Ecto neural progenitor cell (in vitro differentiated cells): Measurements from ENCODE around the gene TCERG1L.
A peak's percentile ranks its signal among the peaks of the same experiment; 100 is the strongest.
"Not testable (repeated sequence)": the region's sequence is repeated elsewhere in the genome, so short reads cannot be mapped to it uniquely, and the experiment has no call there.

ENCODE experiments used
- DNase-seq: peaks from one replicate; pipeline ENCODE4 v3.0.0-alpha.2; 2018; ENCODE audit warnings: low spot score

Gene TCERG1L

DNA sequence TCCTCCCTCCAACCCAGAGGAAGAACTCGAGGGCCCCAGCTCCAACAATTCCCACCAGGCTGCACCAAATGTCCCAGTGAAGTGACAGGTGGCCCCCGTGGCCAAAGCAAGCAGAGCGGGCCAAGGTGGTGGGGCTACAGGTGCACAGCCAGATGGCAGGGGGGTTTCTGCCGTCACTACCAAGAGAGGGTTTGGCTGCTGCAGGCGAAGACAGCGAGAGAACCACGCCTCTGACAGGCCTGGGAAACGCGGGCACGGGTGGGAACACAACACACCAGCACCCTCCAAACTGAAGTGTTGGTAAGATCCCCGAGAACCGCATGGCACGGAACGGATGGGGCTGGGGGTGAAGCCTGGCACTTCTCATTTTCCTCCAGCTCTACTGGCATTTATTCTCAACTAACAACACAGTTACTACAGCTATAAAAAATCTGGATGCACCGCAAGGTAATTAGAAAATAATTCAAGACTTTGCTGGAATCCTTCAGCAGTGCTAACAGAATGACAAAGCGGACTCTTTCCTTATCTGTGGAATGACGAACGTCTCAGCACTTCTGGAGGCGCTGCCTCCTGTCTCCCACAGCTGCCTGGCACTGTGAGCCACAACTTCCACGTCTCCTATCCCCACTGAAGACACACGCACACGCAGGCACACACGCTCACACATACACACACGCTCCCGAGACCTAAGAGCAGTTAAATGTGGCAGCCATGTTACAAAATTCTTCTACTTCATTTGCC lies 167.9 kb downstream of the TCERG1L start:
- DNase-seq: no peak

DNA sequence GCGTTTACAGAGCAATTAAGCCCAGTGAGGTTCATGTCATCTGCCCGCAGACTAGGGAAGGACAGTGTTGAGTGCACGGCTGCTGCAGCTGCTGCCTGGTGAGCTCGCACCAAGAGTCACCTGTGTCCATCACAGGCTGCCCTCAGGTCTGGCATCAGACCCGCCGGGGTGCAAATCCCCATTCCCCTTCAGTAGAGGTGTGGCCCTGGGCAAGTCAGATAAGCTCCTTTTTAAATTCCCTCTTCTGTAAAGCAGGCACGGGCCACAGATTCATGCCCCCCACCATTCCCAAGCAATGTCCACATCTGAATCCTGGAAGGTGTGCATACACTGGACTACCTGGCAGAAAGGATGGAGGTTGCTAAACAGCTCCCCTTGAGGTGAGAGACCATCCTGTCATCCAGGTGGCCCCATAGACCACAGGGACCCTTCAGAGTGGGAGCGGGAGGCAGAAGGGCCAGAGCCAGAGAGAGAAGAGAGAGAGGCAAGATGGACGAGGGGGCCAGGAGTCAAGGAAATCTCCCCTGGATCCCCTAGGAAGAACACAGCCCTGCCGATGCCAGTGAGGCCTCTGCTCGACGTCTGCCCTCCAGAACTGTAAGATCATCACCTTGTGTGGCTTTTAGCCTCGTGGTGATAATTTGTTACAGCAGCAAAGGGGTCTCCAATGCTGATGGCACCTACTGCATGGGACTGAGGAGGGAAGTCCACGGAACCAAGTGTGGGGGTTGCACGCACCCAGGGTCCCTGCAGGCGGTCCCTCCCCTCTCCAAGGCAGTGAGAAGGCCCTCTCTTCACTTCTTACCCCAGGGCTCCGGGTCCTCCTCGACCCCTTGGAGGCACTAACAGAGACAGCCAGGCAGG lies 168.8 kb downstream of the TCERG1L start:
- DNase-seq: no peak

DNA sequence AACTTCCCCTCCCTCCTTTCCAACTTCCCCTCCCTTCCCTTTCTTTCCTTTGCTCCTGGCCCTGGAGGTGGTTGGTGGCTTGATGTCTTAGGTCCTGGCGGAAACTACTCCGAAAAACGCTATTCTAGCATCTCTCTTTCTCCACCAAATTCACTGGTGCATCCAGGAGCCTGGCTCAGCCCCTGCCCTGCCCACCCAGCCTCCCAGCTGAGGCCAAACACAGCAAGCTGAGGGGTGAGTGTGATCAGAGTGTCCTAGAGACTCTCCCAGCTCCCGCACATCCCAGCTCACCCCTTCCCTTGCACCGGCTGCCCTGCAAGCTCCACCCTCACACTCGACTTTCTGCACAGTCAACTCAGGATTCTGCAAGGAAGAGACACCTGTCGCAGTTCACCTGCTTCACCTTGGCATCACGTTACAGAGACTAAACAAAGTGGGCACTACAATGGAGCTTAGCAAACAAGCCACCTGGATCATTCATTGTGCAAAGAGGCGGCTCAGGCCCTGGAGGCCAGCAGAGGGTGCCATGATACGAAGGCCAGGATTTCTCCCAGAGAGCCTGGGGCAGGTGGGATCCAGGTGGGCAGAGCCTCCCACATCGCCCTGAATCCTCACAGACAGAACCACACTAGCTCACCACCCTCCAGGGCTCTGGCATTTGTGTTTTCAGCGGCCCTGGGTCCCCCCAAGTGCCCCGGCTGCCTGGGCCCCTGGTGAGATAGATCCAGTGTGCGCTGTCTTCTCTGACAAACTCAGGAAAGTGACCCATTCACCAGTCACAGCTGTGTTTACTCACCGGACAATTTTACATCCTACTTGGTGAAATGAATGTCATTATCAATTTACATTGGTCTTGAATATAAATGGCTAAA lies 169.6 kb downstream of the TCERG1L start:
- DNase-seq: no peak

DNA sequence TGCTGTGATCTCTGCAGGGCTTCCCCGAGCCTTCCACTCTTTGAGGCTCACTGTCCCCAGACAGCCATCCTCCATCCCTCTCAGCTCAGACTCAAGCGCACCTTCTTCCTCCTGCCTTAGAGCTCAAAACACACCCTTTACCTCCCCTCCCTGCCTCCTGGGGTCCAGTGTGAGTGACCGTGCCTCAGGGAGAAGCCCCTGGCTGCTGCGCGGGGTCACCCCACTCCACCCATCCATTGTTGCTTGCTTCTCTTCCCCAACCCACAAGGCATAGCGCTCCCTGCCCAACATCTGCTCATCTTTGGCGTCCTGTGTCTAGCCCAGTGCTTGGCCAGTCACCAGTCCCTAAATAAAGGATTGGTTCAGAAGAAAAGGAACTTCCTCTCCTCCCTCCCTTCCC lies 170.3 kb downstream of the TCERG1L start:
- no peak for DNase-seq

DNA sequence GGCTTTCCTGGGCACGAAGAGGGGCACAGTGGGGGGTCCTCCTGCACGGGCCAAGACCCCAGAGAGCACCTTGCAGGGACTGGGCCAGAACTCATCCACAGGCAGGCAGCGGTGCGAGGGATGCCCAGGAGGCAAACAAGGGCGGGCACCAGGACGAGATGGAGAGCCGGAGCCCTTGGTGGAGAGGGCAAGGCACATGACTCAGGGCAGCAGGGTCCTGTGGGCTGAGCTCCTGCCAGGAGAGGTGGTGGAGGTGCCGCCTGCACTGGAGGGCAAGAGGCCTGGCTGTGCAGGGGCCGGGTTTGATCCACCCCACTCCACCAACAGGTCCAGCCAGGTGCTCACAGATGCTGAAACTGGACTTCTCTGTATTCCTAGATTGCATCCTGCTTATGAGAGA lies 170.9 kb downstream of the TCERG1L start:
- no peak for DNase-seq

DNA sequence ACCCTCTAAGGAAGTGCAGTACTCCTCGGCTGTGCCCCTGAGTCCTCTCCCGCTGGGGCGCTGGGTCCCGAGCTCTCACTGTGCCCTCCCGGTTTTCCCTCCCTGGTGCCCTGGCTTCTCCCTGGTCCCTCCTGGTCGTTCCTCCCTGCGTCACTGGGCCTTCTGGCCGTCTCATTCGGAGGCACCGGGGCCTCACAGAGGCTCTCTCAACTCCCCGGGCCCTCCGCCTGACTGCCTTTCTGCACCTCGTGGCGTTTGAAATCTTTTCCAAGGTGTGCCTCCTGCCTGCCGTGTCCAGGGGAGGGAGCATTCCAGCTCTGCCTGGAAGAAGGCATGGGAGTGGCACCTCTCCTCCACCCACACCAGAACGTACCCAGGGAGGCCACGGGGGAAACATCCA lies 174.3 kb downstream of the TCERG1L start:
- DNase-seq: no peak

DNA sequence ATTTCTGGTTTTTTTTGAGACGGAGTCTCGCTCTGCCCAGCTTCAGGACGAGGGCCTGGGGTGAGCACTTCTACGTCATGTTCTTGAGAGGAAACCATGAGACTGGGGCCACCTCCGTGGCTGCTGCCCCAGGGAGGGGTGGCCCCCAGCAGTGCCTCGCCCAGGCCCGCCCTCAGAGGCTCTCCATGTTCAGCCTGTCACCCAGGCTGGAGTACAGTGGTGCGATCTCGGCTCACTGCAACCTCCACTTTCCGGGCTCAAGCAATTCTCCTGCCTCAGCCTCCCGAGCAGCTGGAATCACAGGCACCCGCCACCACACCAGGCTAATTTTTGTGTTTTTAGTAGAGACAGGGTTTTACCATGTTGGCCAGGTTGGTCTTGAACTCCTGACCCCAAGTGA lies 175.2 kb downstream of the TCERG1L start:
- DNase-seq: not testable (repeated sequence)

DNA sequence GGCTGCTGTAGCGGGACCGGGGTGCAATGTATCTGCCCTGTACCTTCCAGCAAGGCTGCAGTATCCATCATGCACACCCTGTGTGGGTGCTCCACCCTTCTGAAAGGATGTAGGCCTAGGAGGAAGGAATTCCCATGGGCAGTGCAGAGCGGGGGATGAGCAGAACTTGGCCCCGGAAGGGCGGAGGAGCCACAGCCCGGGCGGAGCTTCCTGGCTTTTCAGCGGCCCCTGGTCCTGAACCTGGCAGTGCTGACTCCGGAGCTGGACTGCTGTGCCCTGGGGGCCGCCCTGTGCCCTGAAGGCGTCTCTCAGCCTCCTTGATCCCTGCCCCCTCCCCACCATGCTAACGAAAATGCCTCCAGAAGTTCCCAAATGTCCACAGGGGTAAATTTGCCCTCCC lies 175.8 kb downstream of the TCERG1L start:
- DNase-seq: no peak

DNA sequence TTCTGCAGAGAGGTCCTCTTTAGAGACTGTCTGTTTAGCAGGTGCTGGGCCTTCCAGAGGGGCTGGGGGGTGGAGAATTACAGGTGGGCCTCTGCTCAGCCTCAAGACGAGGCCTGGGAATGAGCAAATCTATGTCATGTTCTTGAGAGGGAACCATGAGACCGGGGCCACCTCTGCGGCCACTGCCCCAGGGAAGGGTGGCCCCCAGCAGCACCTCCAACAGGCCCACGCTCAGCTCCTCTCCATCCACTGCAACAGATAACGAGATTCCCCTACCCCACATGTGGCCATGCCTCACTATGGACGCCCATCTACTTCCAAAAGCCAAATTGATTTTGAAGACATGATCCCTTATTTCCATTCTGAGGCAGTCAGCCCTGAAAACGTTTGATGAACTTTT lies 176.9 kb downstream of the TCERG1L start:
- no peak for DNase-seq

DNA sequence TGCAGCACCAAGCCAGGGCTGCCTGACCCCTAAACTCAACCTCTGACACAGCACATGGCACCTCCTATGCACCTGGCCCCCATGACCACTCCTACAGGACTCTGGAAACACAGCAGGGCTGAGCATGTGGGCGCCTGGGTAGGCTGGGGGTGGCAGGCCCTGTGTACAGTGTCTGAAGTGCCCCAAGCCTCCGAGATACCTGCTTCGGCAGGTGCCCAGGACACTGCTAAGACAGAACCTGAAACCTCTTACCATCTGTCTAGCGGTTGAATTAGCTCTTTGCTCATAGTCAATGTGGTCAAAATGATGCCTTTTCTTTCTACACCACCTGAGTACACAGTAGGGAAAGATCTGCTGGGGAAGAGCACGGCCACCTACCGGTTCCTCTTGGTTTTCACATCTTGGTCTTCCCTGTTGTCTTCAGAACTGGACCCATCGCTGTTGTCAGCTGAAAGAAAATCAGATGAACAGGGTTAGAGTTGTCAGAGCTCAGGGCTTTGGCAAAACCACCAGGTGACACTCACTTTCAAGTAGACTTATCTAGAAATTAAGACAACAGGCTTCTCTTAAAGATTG lies 177.4 kb downstream of the TCERG1L start:
- DNase-seq: no peak

DNA sequence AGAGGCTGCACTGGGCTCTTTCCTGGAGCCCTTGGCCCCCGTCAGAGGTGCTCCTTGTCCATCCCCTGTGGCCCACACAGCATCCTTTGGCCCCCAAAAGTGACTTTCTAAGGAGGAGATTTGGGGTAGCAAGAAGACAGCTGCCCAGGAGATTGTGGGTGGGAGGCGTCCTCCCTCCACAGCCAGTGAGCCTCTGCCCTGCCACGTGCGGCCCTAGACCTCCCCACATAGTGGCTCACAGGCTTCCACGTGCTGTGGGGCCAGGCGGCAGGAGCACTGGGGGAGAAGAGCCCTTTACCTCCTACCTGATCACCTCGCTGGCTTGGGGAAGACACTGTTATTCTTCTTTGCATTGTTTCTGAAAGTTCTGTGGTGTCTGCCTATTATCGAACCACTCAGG lies 178.8 kb downstream of the TCERG1L start:
- no peak for DNase-seq

DNA sequence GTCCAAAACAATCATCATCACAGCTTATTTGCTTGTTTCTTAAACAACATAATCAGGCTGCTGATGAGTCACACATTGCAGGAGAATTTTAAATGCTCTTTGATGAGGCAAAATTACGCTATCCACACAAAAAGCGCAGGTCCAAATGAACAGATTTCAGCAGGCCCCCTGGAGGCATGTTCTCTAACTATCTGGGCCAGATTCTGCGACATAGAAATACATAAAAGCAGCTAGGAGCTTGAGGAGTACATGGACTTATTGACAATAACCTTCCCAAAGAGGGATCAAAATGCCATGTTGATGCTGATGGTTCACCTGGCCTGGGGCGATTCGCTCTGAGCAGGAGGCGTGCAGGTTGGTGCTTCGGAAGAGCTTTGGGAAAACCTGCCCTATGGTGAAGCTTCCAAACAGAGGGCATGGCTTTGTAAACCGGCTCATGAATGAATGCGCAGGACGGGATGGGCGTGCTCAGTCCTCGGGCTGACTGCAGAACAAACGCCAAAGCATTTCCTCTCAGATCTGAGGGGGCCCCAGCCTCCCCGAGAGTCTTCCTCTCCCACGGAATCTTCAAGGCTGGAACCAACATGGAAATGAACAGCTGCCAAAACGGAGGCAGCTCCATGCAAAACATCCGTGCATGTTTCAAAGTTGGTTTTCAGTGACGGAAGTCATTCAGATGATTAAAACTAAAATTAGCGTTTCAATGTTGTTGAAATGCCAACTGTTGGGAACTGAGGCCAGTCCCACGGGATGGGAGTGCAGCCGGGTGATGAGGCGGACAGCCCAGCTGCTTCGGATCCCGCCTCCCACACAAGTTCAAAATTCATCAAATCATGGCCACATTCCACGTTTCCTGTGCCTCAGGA lies 179.6 kb downstream of the TCERG1L start:
- no peak for DNase-seq

DNA sequence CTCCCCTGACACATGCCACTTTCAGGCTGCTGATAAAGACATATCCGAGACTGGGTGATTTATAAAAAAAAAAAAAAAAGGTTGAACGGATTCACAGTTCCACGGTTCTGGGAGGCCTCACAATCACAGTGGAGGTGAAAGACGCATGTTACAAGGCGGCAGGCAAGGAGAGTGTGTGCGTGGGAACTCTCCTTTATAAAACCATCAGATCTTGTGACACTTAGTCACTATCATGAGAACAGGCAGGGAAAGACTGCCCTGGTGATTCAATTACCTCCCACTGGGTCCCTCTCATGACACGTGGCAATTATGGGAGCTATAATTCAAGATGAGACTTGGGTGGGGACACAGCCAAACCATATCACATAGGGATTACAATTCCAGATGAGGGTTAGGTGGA lies 181.5 kb downstream of the TCERG1L start:
- no peak for DNase-seq

DNA sequence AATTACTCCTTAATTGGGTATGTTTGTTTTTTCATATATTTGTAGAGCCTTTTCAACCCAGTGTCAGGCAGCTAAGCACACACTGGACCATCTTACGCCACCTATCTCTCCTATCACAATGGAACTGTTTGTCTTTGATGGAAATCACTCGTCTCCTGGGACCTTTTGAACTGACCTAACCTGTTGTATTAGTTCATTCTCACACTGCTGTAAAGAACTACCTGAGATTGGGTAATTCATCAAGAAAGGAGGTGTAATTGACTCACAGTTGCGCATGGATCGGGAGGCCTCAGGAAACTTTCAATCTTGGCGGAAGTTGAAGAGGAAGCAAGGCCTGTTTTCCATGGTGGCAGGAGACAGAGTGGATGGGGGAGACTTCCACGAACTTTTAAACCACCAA lies 182.0 kb downstream of the TCERG1L start:
- DNase-seq: no peak

DNA sequence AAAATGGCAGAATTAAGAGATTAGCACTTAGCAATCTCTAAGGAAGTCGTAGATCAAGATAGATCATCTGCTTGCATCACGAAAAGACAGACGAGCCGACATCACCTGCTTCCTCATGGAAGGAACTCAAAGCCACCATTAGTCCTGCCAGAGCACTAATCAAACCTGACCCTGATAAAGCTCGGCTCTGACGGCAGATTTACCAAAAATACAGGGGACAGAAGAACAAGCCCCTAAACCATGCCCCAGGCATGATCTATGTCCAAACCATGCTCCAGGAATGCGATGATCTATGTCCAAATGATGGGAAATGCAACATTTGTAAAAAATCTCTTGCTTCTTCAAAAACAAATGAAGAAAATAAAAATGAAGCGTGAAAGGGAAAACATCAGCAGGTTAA lies 182.8 kb downstream of the TCERG1L start:
- no peak for DNase-seq

DNA sequence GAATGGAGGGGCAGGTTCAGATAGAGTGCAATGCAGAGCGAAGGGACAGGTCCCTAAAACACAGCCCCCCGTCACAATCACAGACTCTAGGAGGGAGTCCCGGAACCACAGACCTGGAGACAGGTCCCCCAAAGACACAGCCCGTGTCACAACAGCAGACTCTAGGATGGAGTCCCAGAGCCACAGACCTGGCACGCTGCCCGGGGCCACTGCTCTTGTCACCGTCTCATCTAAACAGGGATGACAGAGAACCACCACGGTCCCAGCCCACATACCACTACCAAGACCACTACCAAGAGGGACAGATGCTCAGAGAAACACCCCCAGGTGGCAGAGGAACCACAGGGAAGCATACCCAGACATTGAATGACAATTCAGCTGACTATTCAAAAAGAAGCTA lies 183.9 kb downstream of the TCERG1L start:
- no peak for DNase-seq

DNA sequence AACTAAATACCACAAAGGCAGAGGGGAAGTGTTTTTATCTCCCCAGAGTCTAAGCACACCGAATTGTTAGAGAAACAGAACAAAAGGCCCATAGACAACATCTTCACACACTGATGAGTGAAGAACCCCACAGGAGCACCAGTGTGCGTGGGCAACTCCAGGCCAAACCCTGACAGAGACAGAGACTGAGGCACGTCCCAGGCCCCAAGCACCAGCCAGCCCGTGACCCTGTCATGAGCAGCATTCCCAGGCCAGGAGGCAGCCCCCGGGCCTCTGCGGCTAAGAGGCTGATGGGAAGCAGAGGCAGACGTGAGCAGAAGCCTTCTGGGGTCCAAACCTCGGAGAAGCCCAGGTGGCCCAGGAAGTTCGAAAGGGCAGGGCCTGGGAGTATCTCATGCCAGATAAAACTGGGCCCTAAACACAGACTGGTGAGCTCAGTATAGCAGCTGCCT lies 184.4 kb downstream of the TCERG1L start:
- DNase-seq: no peak

DNA sequence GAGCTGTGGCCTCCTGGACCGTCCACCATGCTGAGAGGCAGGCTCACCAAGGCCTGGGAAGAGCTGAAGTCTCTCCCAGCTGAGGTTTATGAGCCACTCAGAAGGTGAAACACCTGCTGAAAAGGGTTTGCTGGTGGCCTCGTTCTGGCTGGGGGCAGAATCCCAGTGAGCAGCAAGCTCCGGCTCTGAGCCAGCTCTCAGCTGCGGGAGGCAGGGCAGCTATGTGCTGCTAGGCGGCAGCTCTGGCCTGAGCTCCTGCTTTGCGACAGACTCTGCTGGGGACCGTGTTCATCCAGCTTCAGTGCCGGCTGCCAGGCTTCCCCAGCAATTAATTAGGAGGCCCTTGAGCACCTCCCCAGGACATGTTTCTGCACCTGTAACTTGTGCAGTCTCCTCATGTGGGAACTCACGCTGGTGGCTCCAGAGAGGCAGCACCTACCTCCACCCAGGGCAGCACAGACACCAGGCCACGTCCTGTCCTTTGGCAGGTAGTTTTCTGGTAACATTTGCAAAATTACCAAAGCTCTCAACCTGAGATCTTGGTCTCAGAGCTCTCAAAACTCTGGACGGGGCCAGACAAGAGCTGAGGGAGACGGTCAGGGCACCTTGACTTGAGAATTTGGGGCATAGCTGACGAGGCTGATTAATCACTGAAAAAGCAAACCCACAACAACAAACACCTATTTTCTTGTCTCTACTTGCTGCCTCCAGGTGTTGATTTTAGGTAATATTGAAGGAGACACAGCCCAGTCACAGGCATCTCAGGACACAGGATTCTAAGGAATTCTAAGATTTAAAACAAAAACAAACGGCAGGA lies 185.0 kb downstream of the TCERG1L start:
- DNase-seq: peak; percentile 54

DNA sequence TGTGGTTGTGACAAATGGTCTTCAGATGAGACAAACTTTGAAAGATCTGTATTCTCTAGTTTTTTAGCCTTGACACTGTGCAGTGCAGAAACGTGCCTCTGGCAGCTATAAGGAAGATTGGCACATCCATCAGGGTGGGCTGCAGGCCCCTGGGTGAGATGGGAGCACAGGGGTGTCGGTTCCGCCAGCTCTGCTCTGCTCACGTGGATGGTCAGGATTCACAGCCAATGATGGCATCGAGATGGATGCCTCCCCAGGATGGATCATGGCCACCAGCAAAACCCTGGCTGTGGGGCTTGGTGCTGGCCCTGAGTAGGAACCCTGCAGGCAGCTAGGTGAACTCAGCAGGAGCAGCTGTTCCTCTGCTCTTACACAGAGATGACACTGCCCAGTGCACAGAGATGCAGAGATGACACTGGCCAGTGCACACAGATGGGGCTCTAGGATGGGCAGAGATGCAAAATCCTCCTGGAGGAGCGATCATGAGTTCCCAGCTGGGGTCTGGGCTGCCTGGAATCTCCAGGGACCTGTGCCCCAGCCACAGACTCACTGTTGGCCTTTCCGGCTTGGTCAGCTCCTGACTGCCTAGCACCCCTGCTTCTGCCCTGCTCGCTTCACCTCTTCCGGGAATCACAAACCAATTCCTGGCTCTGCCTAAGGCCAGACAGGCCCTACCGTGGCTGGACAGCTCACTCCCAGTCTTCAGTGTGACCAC lies 185.9 kb downstream of the TCERG1L start:
- no peak for DNase-seq

DNA sequence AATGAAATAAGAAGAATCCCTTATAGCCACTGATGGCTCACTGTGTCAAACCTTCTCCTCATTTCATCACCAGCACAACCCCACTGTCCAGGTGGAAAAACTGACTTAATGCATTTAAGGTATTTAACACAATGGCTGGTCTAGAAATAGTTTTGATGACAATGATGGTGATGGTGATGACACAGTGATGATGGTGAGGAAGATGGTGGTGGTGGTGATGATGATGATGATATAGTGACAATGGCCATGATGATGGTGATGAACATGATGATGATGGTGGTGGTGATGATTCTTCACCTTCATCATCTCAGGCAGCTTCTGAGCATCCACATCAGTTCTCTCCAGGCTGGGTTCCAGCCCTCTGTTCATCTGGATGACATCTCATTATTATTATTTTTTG lies 186.6 kb downstream of the TCERG1L start:
- no peak for DNase-seq
